Activated CD8-positive, alpha-beta T cell treated with anti-CD3 and anti-CD28 coated beads for 36 hours (primary cell): ENCODE results near the gene FOXO1. TPM values are rescaled to one million over a fixed set of nuclear protein-coding genes. Genes with fewer than 3 reads are reported as not detected.

Source experiments
- ATAC-seq: fragments of 200-7000 bp; cut with Tn5 transposase; one replicate; pipeline ENCODE4 v1.10.0; 2021; ENCODE audit warnings: mild to moderate bottlenecking, moderate library complexity
- CTCF ChIA-PET: fragments of 350-600 bp; sonication (Branson Sonifier 250); formaldehyde crosslinking; loops from one replicate; lab custom pipeline; 2021; ENCODE audit warnings: antibody characterized with exemption; lab: Charles Lee
- POLR2A ChIA-PET: fragments of 350-600 bp; sonication (Branson Sonifier 250); formaldehyde crosslinking; loops from one replicate; lab custom pipeline; 2021; ENCODE audit warnings: antibody characterized with exemption; lab: Charles Lee
- DNase-seq: peaks from one replicate; pipeline ENCODE4 v3.0.0-alpha.2; 2020
- H3K27ac Mint-ChIP-seq: one replicate; pipeline ENCODE4 v1.8.0; 2021; ENCODE audit warnings: mild to moderate bottlenecking, mixed read lengths
- H3K27me3 Mint-ChIP-seq: one replicate; pipeline ENCODE4 v1.8.0; 2021; ENCODE audit warnings: mixed read lengths
- H3K36me3 Mint-ChIP-seq: one replicate; pipeline ENCODE4 v1.8.0; 2021; ENCODE audit warnings: low read depth, mixed read lengths
- H3K4me1 Mint-ChIP-seq: one replicate; pipeline ENCODE4 v1.8.0; 2021; ENCODE audit warnings: low read depth, mixed read lengths
- H3K4me3 Mint-ChIP-seq: one replicate; pipeline ENCODE4 v1.8.0; 2021; ENCODE audit warnings: mild to moderate bottlenecking, moderate library complexity, mixed read lengths
- H3K9me3 Mint-ChIP-seq: one replicate; pipeline ENCODE4 v1.8.0; 2021; ENCODE audit warnings: mixed read lengths
- CTCF ChIP-seq: fragments of 200-600 bp; IDR thresholded peaks from one replicate; pipeline ENCODE4 v1.8.0; 2022; ENCODE audit warnings: antibody characterized with exemption, mild to moderate bottlenecking
- intact Hi-C: fragments of 100-400 bp; cut with micrococcal nuclease; formaldehyde crosslinking; loops from one replicate; pipeline ENCODE4 v1.10.0; 2022
- total RNA-seq, 2 experiments: library from RNA; stranded (reverse); gene quantifications; one replicate each; pipeline ENCODE4 v1.2.3, GENCODE V29; 2021

Gene FOXO1
- total RNA-seq, 2 experiments from 2014 or later: 30.6 to 30.8 TPM

- H3K4me1 Mint-ChIP-seq: peaks cover 13% of the 10 kb centered on the region
- CTCF ChIA-PET: interaction anchor here (0.6 kb wide), 1 partner anchor 11 kb away, joined by 3 read pairs; no protein-coding TSS in a partner anchor
- no peak overlapping the region for H3K4me3 Mint-ChIP-seq
- H3K9me3 Mint-ChIP-seq: no peaks in the 10 kb centered on the region
- POLR2A ChIA-PET: no interaction called here
- ATAC-seq: no peak
- H3K27ac Mint-ChIP-seq: no peak overlapping the region
- intact Hi-C loops: no loop called here
- H3K36me3 Mint-ChIP-seq: peaks cover 3% of the 10 kb centered on the region
- H3K27me3 Mint-ChIP-seq: no peaks in the 10 kb centered on the region
- DNase-seq: no peak
- no peak for TF ChIP-seq CTCF
These were observed 120.4 kb downstream of the FOXO1 start for GRCh38 chr13:40546047-40546446.

GRCh38 chr13:40540328-40541044 is 126.0 kb downstream of the FOXO1 start:
- intact Hi-C loops: no loop called here
- no peak for DNase-seq
- Mint-ChIP-seq H3K4me3 (no peak overlapping the region), H3K27ac (no peak overlapping the region), H3K27me3 (no peaks in the 10 kb centered on the region), H3K9me3 (no peaks in the 10 kb centered on the region), H3K36me3 (no peaks in the 10 kb centered on the region), H3K4me1 (peaks cover 8% of the 10 kb centered on the region)
- ChIA-PET POLR2A (interaction anchor here (0.6 to 1.2 kb wide), 3 partner anchors 8 to 73 kb away, joined by 3 read pairs; no protein-coding TSS in a partner anchor), CTCF (interaction anchor here (1.0 kb wide), 2 partner anchors 14 to 174 kb away, joined by 3 read pairs; no protein-coding TSS in a partner anchor)
- ATAC-seq: no peak
- TF ChIP-seq CTCF: no peak

- Mint-ChIP-seq H3K36me3 (no peaks in the 10 kb centered on the region), H3K4me1 (peaks cover 8% of the 10 kb centered on the region), H3K4me3 (no peak overlapping the region), H3K27me3 (no peaks in the 10 kb centered on the region), H3K9me3 (no peaks in the 10 kb centered on the region), H3K27ac (peak overlapping the region; percentile 0)
- no peak for TF ChIP-seq CTCF
- intact Hi-C loops: no loop called here
- ATAC-seq (no peak), DNase-seq (no peak)
- POLR2A ChIA-PET: no interaction called here
- CTCF ChIA-PET: interaction anchor here (1.0 kb wide), 1 partner anchor 173 kb away, joined by 3 read pairs; no protein-coding TSS in a partner anchor
These were observed 126.7 kb downstream of the FOXO1 start for GRCh38 chr13:40539576-40540327.

DNA sequence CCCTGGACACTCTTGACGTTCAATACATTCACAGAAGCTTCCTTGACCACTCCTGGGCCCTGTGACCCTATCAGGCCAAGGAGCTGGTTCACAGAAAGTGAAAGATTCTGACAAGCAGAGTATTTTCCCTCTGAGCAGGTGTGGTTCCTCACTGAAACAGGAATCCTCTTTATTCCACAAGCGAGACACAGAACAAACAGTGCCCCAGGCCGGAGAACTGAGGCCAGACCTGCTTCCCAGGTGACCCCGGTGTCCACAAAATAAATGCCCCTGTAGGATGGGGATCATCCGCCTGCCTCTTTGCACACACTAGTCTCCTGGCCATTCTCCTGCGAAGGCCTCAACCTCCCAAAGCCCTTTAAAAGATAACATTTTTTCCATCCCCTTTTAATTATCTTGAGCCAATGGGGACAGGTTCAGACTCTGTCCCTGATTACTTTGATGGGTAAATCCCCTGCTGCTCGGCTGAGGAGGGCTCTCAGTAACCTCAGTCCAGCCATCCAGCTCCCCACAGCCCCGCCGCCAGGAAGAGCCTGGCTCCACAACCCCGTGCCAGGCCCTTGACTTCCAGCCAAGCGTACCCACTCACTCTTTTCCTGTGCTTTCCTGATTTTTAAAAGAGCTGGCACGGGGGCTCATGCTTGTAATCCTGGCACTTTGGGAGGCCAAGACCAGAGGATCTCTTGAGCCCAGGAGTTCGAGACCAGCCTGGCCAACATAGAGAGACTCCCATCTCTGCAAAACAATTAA is 129.1 kb downstream of the FOXO1 start:
- H3K4me1 Mint-ChIP-seq: peaks cover 8% of the 10 kb centered on the region
- DNase-seq (no peak), ATAC-seq (no peak)
- no peaks in the 10 kb centered on the region for H3K9me3 Mint-ChIP-seq
- no peaks in the 10 kb centered on the region for H3K27me3 Mint-ChIP-seq
- no peak overlapping the region for H3K27ac Mint-ChIP-seq
- ChIA-PET POLR2A (interaction anchor here (0.6 to 2.9 kb wide), 2 partner anchors 11 to 21 kb away, joined by 4 to 10 read pairs; no protein-coding TSS in a partner anchor), CTCF (no interaction called here)
- TF ChIP-seq CTCF: no peak
- H3K4me3 Mint-ChIP-seq: no peak overlapping the region
- no peaks in the 10 kb centered on the region for H3K36me3 Mint-ChIP-seq
- intact Hi-C loops: no loop called here
